ENCODE data around the gene CLASP1. TPM values are rescaled to one million over a fixed set of nuclear protein-coding genes. Genes with fewer than 3 reads are reported as not detected.

CLASP1 gene
- total and polyA plus RNA-seq, 2 donors (not counting 3 experiments of a cell fraction or from before 2014, with no cell fraction given), result 10.0 to 57.9 TPM

DNA sequence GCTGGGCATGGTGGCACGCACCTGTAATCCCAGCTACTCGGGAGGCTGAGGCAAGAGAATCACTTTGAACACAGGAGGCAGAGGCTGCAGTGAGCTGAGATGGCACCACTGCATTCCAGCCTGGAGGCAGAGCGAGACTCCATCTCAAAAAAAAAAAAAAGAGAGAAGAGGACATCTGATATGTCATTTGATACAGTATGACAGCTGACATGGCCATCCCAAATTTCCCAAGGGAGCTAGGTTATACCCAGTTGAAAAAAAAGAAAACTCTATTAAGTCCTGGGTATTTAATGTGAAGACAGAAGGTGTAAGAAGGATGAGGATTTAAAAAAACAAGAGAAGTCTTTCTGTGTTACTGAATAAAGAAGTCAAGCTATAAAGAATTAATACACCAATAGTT, 23.3 kb downstream of the CLASP1 start:
- Histone ChIP-seq H3K27me3 (ENCODE audit: control insufficient read depth in 2 of 2, insufficient read depth in 2 of 2, low read length in 2 of 2) (no peaks in the 10 kb centered on the region), H3K9ac (replicated peaks; ENCODE audit: extremely low read depth, insufficient read depth, low read length) (no peak overlapping the region), H3K4me1 (ENCODE audit: control insufficient read depth, extremely low read depth, insufficient read depth, low read length) (no peaks in the 10 kb centered on the region), H3K4me3 (replicated peaks in 1 of 3; ENCODE audit: insufficient read depth in 1 of 3, low read depth in 1 of 3, low read length in 3 of 3) (no peak overlapping the region), H3K4me2 (ENCODE audit: insufficient read depth, low read length) (no peak overlapping the region), H3K9me1 (replicated peaks; ENCODE audit: control insufficient read depth, extremely low read depth, insufficient read depth, low read length) (no peaks in the 10 kb centered on the region), H3K36me3 (ENCODE audit: control insufficient read depth in 2 of 2, extremely low read depth in 1 of 2, insufficient read depth in 2 of 2, low read length in 2 of 2) (no peaks in the 10 kb centered on the region), H2AFZ (ENCODE audit: low read depth, low read length) (no peak overlapping the region), H4K20me1 (replicated peaks; ENCODE audit: control insufficient read depth, extremely low read depth, insufficient read depth, low read length) (peaks cover 2% of the 10 kb centered on the region), H3K9me3 (replicated peaks; ENCODE audit: control insufficient read depth, insufficient read depth, low read length) (no peaks in the 10 kb centered on the region), H3K27ac (ENCODE audit: insufficient read depth, low read depth, low read length) (no peak overlapping the region), H3K79me2 (ENCODE audit: control insufficient read depth, insufficient read depth, low read length) (peaks cover 36% of the 10 kb centered on the region)
- no TSS peak for BruUV-seq (replicated peaks)
- dilution Hi-C loops (cut with MboI; ENCODE audit: extremely low pct_ligation_motif_present, low sequenced_read_pairs), result no loop called here
- TF ChIP-seq, protein P1, sequence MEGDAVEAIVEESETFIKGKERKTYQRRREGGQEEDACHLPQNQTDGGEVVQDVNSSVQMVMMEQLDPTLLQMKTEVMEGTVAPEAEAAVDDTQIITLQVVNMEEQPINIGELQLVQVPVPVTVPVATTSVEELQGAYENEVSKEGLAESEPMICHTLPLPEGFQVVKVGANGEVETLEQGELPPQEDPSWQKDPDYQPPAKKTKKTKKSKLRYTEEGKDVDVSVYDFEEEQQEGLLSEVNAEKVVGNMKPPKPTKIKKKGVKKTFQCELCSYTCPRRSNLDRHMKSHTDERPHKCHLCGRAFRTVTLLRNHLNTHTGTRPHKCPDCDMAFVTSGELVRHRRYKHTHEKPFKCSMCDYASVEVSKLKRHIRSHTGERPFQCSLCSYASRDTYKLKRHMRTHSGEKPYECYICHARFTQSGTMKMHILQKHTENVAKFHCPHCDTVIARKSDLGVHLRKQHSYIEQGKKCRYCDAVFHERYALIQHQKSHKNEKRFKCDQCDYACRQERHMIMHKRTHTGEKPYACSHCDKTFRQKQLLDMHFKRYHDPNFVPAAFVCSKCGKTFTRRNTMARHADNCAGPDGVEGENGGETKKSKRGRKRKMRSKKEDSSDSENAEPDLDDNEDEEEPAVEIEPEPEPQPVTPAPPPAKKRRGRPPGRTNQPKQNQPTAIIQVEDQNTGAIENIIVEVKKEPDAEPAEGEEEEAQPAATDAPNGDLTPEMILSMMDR (IDR thresholded peaks at IDR 0.05; ENCODE audit: extremely low read depth in 1 of 2, insufficient read depth in 1 of 2, low read depth in 1 of 2, low read length in 2 of 2), result no peak
- TF ChIP-seq, protein P2, sequence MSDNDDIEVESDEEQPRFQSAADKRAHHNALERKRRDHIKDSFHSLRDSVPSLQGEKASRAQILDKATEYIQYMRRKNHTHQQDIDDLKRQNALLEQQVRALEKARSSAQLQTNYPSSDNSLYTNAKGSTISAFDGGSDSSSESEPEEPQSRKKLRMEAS (IDR thresholded peaks at IDR 0.05; ENCODE audit: insufficient read depth, insufficient read length), result no peak
- no peak for TF ChIP-seq POLR2AphosphoS5 (IDR thresholded peaks at IDR 0.05; ENCODE audit: insufficient read depth, low read depth, low read length)
- no peak for TF ChIP-seq JUN (IDR thresholded peaks at IDR 0.05; ENCODE audit: borderline replicate concordance, insufficient read depth, insufficient read length, low read depth)
- TF ChIP-seq MYC (IDR thresholded peaks at IDR 0.05; ENCODE audit: low read depth, low read length), result no peak
- TF ChIP-seq EZH2 (IDR thresholded peaks at IDR 0.05; ENCODE audit: borderline replicate concordance, low read depth, low read length, severe bottlenecking), result no peak
- TF ChIP-seq GATA2 (IDR thresholded peaks at IDR 0.05; ENCODE audit: insufficient read depth, insufficient read length, low read depth, low read length), result no peak
- no peak for TF ChIP-seq POLR2A (IDR thresholded peaks at IDR 0.05; ENCODE audit: low read depth, low read length)
- no peak for TF ChIP-seq FOS (IDR thresholded peaks at IDR 0.05; ENCODE audit: borderline replicate concordance, insufficient read depth, low read length)
- POLR2A ChIA-PET, result interaction anchor here (0.5 kb wide), 1 partner anchor 11 kb away, joined by 3 read pairs; no protein-coding TSS in a partner anchor
- CTCF ChIA-PET, result interaction anchor here (0.7 kb wide), 1 partner anchor 29 kb away, joined by 3 read pairs; no protein-coding TSS in a partner anchor
- intact Hi-C loops (cut with micrococcal nuclease), result no loop called here
- DNase-seq (ENCODE audit: low read depth, low spot score) (no peak), FAIRE-seq (no peak)

Measured in endothelial cell of umbilical vein (primary cell).